ENCODE results near the gene PACRG.

PACRG gene

DNA sequence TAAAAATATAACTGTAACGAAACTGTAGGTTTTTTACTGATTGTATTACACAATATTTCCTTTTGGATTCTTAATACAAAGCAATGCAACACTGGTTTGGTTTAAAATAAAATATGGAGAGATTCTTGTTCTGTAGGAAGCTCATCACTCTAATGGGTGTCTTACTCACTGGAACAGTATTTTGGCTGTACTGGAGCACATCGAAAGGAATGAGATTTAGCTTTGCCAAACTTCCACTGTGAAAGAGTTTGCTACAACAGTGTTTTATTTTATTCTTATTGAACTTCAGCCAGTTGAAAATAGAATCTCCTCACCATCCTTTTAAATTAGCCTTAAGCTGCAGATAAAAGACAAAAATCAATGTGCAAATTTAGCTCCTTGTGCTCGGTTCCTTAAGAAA, 456.0 kb downstream of the PACRG start:
- intact Hi-C loops (cut with DNase I; ENCODE audit: low total_unique reads) = no loop called here
- peaks cover 0 to 18% (median 6%) of the 10 kb centered on the region in 4 donors for H3K4me1 ChIP-seq
- no peak overlapping the region for H3K4me3 ChIP-seq
- DNase-seq = no peak
- no peak overlapping the region for H3K27ac ChIP-seq
- TF ChIP-seq, protein P1, sequence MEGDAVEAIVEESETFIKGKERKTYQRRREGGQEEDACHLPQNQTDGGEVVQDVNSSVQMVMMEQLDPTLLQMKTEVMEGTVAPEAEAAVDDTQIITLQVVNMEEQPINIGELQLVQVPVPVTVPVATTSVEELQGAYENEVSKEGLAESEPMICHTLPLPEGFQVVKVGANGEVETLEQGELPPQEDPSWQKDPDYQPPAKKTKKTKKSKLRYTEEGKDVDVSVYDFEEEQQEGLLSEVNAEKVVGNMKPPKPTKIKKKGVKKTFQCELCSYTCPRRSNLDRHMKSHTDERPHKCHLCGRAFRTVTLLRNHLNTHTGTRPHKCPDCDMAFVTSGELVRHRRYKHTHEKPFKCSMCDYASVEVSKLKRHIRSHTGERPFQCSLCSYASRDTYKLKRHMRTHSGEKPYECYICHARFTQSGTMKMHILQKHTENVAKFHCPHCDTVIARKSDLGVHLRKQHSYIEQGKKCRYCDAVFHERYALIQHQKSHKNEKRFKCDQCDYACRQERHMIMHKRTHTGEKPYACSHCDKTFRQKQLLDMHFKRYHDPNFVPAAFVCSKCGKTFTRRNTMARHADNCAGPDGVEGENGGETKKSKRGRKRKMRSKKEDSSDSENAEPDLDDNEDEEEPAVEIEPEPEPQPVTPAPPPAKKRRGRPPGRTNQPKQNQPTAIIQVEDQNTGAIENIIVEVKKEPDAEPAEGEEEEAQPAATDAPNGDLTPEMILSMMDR (IDR thresholded peaks at IDR 0.05) = no peak
- H3K27me3 ChIP-seq = peaks cover 0 to 1% of the 10 kb centered on the region in 2 donors
- H3K9me3 ChIP-seq = no peaks in the 10 kb centered on the region
- H3K36me3 ChIP-seq = no peaks in the 10 kb centered on the region

DNA sequence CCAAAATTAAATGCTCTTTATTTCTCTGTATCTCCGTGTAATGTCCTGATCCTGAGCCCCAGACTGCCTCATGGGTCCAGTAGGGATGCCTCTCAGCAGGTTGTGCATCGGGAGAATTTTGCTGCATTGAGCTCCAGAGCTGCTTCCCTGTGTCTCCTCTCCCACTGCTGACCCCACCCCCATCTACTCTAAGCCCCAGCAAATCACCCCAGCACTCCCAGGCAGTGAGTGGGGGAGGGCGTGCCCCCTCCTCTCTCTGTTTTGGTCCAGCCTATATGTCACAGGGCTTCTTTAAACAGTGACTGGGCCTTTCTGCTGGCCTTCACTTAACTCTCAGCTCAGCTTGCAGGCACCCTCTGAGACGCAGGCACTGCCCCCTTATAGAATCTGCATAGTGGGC, 458.0 kb downstream of the PACRG start:
- DNase-seq = no peak
- intact Hi-C loops (cut with DNase I; ENCODE audit: low total_unique reads) = no loop called here
- no peaks in the 10 kb centered on the region for H3K9me3 ChIP-seq
- no peaks in the 10 kb centered on the region for H3K27me3 ChIP-seq
- no peaks in the 10 kb centered on the region for H3K36me3 ChIP-seq
- peaks cover 0 to 18% (median 6%) of the 10 kb centered on the region in 4 donors for H3K4me1 ChIP-seq
- no peak overlapping the region for H3K27ac ChIP-seq
- no peak overlapping the region for H3K4me3 ChIP-seq
- TF ChIP-seq, protein P1 (IDR thresholded peaks at IDR 0.05) = no peak

DNA sequence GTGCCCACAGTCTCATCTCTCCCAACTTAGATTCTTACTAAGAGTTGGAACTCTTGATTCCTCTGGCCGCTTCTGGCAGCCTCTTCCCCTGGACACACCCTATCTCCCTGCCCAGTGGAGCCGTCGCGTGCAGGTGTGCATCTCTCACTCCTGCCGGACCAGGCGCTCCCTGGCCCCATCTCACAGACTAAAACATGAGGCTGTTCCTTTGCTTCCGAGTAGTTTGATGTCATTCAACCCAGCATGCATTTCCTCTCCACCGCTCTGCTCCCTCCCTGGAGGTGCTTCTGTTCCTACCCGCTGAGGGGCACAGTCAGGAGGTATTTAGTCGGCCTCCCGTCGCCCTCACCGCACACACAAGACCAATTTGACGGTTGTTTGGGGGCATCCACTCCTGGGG, 458.8 kb downstream of the PACRG start:
- intact Hi-C loops (cut with DNase I; ENCODE audit: low total_unique reads) = no loop called here
- H3K4me1 ChIP-seq = peaks cover 0 to 12% (median 0%) of the 10 kb centered on the region in 4 donors
- TF ChIP-seq, protein P1 (IDR thresholded peaks at IDR 0.05) = no peak

DNA sequence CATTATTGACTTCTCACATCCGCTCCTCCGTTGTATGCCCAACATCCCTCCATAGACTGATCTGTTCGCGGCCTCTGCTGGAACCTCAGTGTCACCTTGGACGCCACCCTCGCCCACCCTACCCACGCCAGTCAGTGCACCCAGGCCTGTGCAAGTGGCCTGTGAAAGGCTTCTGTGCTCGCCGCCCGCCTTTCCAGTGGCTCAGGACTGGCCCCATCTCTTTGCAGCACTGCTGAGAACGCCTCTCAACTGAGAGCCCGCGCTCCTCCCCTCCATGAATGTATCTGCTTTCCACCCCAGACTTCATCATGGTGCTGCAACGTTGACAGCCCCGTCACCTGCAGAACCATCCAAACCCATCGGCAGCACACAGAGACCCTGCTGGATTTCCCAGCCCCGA, 459.4 kb downstream of the PACRG start:
- intact Hi-C loops (cut with DNase I; ENCODE audit: low total_unique reads) = no loop called here
- Histone ChIP-seq H3K4me1 (peaks cover 0 to 12% (median 0%) of the 10 kb centered on the region in 4 donors), H3K4me3 (no peak overlapping the region), H3K27ac (no peak overlapping the region), H3K36me3 (no peaks in the 10 kb centered on the region), H3K27me3 (peaks cover 0 to 3% of the 10 kb centered on the region in 2 donors), H3K9me3 (no peaks in the 10 kb centered on the region)
- TF ChIP-seq, protein P1 (IDR thresholded peaks at IDR 0.05) = no peak
- DNase-seq = no peak

More for the DNA sequence above, 458.8 kb downstream of the PACRG start:
- no peaks in the 10 kb centered on the region for H3K9me3 ChIP-seq
- no peak overlapping the region for H3K4me3 ChIP-seq
- H3K27ac ChIP-seq = no peak overlapping the region
- H3K36me3 ChIP-seq = no peaks in the 10 kb centered on the region
- H3K27me3 ChIP-seq = peaks cover 0 to under 1% of the 10 kb centered on the region in 2 donors
- no peak for DNase-seq

DNA sequence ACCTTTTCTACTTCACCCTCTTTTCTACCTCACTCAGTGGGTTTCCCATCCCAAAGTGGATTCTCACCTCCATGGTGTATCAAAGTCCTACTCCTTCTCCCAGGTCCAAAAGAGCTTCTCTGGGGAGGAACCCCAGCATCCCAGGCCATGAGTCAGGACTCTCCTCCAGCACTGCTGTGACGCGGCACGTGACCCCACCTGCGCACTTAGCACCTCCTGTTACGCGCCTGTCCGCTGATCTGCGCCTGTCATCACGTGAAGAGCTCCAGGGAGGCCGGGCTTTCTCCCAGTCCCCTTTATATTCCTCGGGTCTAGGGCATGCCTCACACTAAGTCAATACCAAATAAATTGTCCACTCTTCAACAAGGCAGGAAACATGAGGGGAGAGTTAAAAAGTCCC, 459.8 kb downstream of the PACRG start:
- intact Hi-C loops (cut with DNase I; ENCODE audit: low total_unique reads) = no loop called here
- Histone ChIP-seq H3K27ac (no peak overlapping the region), H3K9me3 (no peaks in the 10 kb centered on the region), H3K36me3 (no peaks in the 10 kb centered on the region), H3K4me3 (no peak overlapping the region), H3K4me1 (peaks cover 0 to 12% (median 0%) of the 10 kb centered on the region in 4 donors), H3K27me3 (peaks cover 0 to 3% of the 10 kb centered on the region in 2 donors)
- DNase-seq = no peak
- TF ChIP-seq, protein P1 (IDR thresholded peaks at IDR 0.05) = no peak

DNA sequence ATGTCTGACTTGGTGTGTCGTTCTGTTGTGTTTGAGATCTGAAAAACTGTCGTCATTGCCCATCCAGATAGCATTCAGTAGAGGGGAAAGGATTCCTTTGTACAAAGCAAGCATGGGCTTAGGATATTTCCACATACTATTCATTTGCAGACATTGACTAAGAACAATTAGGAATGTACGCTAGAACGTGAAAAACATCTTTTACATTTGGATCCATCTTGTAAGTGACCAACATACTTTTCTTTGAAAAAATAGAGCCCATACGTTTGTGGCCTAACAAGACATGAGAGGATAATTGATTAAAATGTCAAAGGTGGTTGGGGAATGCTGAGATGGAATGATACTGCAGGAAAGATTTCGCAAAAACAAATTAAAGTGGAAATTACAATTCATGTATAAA, 461.0 kb downstream of the PACRG start:
- intact Hi-C loops (cut with DNase I; ENCODE audit: low total_unique reads) = no loop called here
- TF ChIP-seq, protein P1 (IDR thresholded peaks at IDR 0.05) = no peak
- H3K4me1 ChIP-seq = peaks cover 0 to 5% (median 0%) of the 10 kb centered on the region in 4 donors

More for the DNA sequence above, 461.0 kb downstream of the PACRG start:
- no peaks in the 10 kb centered on the region for H3K36me3 ChIP-seq
- H3K27ac ChIP-seq = no peak overlapping the region
- H3K27me3 ChIP-seq = peaks cover 0 to 3% of the 10 kb centered on the region in 2 donors
- no peaks in the 10 kb centered on the region for H3K9me3 ChIP-seq
- DNase-seq = no peak
- H3K4me3 ChIP-seq = no peak overlapping the region
